SW 1271 (cell line): ENCODE measurements around the gene DDX3Y.

Source experiments
- DNase-seq, 2 experiments: peaks; one replicate each; lab custom pipeline; 2025; lab: John Stamatoyannopoulos, UW

DDX3Y gene

GRCh38 chrY:12904618-12905516 lies at the start of gene DDX3Y:
DDX3Y (plus strand) TSS chrY:12904868; CDS start chrY:12904937, 69 bp downstream.
- no peak for DNase-seq

GRCh38 chrY:12855791-12856275 lies 48.8 kb upstream of the DDX3Y start:
- no peak for DNase-seq

DNA sequence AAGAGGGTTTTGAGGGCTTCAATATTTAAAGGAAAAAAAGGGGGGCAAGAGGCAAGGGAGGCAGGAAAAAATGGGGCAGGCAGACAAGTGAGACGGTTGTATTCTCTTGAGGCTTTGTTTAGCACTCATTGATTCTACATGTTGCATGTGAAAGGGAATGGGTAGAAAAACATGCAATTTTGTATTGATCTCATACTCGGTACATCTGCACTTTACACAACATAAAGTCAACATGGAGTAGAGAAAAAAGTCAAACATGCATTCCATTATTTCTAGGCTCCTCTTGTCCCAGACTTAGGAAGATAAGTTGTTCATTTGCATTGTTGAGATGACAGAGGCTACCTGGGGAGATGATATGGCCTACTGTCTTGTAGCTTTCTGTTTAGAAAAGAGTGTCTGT lies 36.7 kb upstream of the DDX3Y start:
- no peak for DNase-seq

GRCh38 chrY:12896973-12897372 lies 7.7 kb upstream of the DDX3Y start:
- DNase-seq: no peak

- no peak for DNase-seq
Measured at GRCh38 chrY:12898604-12899003, 6.1 kb upstream of the DDX3Y start.

DNA sequence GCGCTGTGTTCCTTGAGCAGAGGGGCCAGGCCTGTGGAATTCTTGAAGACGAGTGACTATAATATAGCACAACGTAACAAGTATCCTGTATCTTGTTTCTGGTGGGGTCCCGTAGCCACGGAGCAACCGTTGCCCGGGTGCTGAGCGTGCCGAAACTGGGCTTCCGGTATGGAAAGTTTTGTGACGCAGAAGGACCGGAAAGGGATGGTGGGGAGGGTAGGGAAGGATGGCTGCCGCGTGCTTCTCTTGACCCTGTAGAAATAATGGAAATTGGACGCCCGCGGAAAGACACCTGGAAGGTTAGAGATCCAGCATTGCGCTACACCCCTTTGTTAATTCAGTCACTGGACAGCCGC lies 827 bp downstream of the DDX3Y start:
- no peak for DNase-seq

- no peak for DNase-seq
Measured at GRCh38 chrY:12905895-12906294, 1.2 kb downstream of the DDX3Y start.

- no peak for DNase-seq
Measured at GRCh38 chrY:12913541-12913940, 8.9 kb downstream of the DDX3Y start.

DNA sequence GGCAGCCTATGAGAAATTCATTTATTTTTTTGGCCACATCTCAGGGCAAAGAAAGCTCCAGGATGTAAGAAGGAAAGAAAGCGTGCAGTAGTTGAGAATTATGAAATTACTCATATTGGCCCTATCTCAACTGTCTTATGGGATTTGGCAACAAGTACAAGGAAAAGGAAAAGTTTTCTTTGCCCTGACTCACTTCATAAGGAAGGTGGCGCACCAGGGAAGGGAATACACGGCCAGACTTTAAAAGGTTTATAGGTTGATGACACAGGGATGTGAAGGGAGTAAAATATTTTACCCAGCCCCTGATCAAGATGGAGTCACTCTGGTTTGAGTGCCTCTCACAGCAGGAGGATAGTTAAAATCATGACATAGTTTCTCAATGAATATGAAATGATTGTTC lies 23.4 kb downstream of the DDX3Y start:
- DNase-seq: no peak

DNA sequence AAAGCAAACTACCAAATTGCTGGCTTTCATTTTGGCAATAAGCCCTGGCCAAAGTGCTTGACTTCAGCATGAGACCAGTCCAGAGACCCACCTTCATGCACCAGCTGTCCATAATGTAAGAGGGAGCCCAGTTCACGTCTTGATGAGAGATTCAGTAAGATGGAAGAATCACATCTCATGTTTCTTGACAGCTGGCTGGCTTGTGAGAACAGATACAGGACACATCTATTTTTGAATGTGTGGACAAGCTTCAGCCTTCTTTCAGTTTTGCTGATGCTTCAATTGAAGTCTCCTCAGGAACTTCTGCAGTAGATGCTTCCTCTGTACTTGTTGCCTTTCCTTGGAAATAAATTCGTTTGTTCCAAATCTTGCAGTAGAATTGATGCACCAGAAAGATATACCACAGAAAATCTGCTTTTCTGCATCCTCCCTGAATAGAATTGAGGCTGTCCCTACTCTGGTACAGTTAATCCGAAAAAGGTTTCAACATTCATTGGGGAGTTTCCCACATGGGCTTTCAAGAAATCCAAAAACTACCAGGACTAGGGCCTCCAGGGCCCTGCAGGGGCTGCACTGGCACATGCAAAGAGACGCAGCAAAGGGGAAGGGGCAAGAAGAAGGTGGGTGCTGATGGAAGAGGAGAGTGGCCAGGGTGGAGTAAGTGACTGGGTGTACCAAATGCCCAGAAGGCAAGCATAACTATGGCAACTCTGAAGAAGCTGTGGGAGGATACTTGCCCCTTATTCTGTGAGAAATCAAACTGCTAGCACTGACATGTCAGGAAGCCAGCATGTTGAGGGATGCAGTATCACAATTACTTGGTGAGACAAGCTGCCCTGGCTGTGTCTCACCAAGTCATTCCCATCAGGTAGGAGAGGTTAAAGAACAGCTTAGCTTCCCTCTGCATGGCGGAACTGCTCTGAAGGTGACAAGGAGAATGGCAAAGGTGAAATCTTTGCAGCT lies 37.3 kb downstream of the DDX3Y start:
- no peak for DNase-seq
